NCI-H2029 (cell line): ENCODE results near the gene MTURN.
A peak's percentile ranks its signal among the peaks of the same experiment; 100 is the strongest.
"Not testable (repeated sequence)": the region's sequence is repeated elsewhere in the genome, so short reads cannot be mapped to it uniquely, and the experiment has no call there.

Experiments used
- DNase-seq: peaks from one replicate; lab custom pipeline; 2025; lab: John Stamatoyannopoulos, UW

MTURN gene

DNA sequence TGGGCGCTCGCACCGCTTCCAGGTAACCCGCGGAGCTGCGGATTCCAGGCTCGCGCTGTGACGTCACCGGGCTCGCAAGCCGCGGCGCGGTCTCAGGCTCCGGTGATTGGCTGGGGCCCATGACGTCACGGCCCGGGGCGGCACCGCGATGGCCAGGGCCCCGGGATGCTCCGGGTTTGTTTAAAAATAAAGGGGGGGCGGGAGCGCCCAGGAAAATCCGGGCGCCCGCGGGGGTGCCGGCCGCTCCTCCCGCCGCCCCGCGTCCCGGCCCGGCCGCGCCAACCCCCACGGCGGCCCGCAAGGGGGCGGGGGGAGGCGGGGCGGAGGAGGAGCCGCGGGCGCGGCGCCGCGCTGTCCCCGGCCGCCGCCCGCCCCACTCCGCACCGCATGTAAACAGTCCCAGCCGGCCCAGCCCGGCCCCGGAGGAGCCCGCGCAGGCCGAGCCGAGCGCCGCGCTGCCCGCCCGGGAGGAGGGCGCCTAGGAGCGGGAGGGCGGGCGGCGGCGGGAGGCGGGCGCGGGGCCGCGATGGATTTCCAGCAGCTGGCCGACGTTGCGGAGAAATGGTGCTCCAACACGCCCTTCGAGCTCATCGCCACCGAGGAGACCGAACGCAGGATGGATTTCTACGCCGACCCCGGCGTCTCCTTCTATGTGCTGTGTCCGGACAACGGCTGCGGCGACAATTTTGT, at the start of gene MTURN:
Gene MTURN, plus strand, starts transcription at position 376 of the 690 bp plus-strand sequence. Its CDS starts 151 bp downstream, at position 527.
- peak; percentile 83 for DNase-seq

DNA sequence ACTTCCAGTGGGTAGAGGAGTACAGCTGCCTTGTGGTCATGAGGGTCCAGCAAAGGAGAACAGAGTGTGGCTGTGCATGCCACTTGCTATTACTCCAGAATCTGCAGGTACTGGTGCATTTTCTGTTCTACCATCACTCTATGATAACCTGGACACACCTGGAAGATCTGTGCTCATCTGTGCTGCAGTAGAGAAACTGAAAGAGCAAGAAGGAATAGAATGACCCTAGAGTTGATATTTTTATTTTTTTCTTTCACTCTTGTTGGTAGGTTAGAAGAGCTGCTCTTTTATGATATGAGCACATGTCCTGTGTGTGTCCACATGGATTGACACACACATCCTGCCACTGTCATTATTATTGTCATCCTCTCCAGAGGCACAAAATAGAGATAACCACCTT, 48.3 kb upstream of the MTURN start:
- DNase-seq: no peak

GRCh38 chr7:30087371-30087770, 47.4 kb upstream of the MTURN start:
- DNase-seq: no peak

DNA sequence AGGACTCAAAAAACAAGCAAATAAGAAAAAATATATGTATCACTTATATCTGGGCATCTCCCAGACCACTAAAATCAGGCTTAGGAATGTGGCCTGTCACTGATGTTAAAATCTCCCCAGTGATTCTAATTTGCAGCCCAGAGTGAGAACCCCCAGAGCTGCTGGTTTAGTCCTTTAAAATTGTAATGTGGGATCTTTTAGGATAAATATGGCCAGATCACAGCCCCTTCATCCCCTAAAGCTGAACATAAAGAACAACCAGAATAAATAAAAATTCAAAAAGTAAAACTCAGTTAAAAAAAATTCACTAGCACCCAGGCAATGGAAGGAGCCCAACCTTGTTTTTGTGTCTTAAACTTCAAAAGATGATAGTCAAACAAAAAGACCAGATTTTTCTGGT, 46.4 kb upstream of the MTURN start:
- DNase-seq: no peak

- no peak for DNase-seq
Observed at GRCh38 chr7:30090111-30090510, 44.7 kb upstream of the MTURN start.

GRCh38 chr7:30091491-30091912, 43.3 kb upstream of the MTURN start:
- DNase-seq: no peak

DNA sequence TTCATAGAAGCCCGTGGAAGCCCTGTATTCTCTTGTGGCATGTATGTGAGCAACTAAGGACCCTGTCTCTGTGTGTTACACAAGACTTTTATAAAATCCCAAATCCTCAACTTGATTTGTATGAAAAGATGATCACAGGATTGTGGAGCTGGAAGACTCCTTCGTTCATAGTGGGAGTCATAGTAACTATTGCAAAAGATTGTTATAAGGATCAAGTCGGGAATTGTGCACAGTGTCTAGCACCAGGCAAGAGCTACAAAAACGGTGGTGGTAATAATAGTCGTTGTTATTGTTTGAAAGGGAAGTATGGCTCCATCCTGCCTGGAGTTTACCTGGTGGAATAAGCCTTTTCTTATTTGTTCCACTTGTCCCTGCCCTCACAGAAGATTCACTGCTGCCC, 42.8 kb upstream of the MTURN start:
- no peak for DNase-seq

- no peak for DNase-seq
Observed at GRCh38 chr7:30093420-30093952, 41.3 kb upstream of the MTURN start.

- DNase-seq: not testable (repeated sequence)
Observed at GRCh38 chr7:30098599-30098998, 36.2 kb upstream of the MTURN start.

DNA sequence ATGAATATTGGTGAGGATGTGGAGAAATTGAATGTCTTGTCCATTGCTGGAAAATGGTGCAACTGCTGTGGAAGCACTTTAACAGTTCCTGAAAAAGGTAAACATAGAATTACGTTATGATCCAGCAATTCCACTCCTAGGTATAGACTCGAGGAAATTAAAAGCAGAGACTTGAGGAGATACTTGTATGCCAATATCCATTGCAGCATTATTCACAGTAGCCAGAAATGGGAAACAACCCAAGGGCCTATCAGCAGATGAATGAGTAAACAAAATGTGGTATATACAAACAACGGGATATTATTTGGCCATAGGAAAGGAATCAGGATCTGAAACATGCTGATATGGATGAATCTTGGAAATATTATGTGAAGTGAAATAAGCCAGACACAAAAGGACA, 32.5 kb upstream of the MTURN start:
- no peak for DNase-seq

GRCh38 chr7:30104157-30104556, 30.6 kb upstream of the MTURN start:
- no peak for DNase-seq

DNA sequence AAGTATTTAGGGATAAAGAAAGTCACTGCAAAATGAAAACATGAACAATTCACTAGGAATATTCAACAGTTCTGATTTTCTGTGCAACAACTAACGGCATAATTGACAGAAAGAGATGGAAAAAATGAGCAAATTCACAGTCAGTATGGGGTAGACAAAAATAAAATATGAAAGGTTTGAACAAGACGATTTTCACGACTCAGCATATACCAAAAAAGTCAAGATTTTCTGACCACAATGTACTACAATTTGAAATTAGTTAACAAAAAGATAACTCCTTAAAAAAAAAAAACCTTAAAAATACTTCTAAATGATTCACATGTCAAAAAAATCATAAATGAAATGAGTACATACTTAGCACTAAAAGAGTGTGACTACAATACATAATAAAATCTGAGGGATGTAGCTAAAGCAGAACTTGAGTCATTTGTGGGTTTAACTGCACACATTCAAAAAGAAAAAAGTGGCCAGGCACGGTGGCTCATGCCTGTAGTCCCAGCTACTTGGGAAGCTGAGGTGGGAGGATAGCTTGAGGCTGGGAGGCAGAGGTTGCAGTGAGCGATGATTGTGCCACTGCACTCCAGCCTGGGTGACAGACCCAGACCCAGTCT, 22.6 kb upstream of the MTURN start:
- no peak for DNase-seq

GRCh38 chr7:30113144-30113543, 21.6 kb upstream of the MTURN start:
- DNase-seq: no peak

- DNase-seq: no peak
Observed at GRCh38 chr7:30114536-30115238, 20.1 kb upstream of the MTURN start.

GRCh38 chr7:30115709-30116297, 19.0 kb upstream of the MTURN start:
- DNase-seq: no peak

GRCh38 chr7:30116771-30117170, 18.0 kb upstream of the MTURN start:
- no peak for DNase-seq

DNA sequence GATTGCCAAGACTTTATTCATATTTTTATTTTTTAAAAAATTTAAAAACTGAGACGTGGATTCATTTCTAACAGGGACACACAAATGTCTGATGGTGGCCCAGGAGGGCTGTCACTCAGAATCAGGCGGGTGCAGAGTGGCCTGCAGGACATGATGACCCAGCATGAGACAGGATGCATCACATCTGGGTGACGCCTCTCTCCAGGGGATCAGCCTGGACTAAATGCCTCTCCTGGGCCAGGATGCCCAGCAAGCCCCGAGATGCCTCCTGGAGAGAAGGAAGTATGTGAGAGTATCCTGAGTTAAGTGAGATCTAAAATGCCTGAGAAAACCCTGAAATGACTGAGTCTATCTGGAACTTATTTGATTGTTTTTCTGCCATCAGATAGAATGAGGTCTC, 16.9 kb upstream of the MTURN start:
- no peak for DNase-seq

DNA sequence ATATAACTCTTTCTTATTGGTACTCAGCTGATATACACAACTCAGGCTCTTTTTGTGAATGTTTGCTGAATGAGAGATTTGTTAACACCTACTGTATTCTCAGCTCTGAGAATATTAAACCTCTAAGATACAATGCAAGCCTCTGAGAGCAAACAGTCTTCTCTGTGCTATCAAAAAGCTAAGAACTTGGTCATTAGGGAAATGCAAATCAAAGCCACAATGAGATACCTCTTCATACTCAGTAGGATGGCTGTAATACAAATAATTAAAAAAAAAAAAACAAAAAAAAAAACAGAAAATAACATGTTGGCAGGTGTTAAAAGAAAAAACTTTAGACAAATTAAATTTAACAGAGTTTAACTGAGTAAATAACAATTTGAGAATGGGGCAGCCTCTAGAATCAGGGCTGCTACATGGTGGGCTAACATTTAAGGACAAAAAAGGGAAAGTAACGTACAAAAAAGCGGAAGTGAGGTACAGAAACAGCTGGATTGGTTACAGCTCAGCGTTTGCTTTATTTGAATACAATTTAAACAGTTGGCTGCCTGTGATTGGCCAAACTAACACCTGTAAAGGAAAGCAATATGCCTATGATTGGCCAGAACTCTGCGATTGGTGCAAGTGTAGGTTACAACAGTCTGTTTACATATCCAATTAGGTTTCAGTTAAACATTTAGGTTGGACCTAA, 14.8 kb upstream of the MTURN start:
- DNase-seq: no peak

GRCh38 chr7:30133736-30134610, 813 bp upstream of the MTURN start:
- DNase-seq: no peak

GRCh38 chr7:30135301-30136116, 723 bp downstream of the MTURN start:
- no peak for DNase-seq
